T-cell (primary cell): Measurements from ENCODE around the gene FNDC10. TPM values are rescaled to one million over a fixed set of nuclear protein-coding genes. Genes with fewer than 3 reads are reported as not detected.

Experiments
- ATAC-seq, 4 experiments: fragments of 200-7000 bp in 3 of 4; fragments of 150-1000 bp in 1 of 4; cut with Tn5 transposase; replicated peaks in 1 of 4; 1 replicate in 3 of 4; 2 replicates in 1 of 4; pipeline ENCODE4 v1.10.0; 2021; ENCODE audit warnings: moderate library complexity in 3 of 4, mild to moderate bottlenecking in 2 of 4, moderate number of reproducible peaks in 1 of 4
- CTCF ChIA-PET, 2 donors: fragments of 300-600 bp; sonication (Branson Sonifier 250); formaldehyde crosslinking; loops; one replicate each; lab custom pipeline; 2022; ENCODE audit warnings: antibody characterized with exemption in 2 of 2; lab: Charles Lee
- POLR2A ChIA-PET, 2 donors: fragments of 300-600 bp; sonication (Branson Sonifier 250); formaldehyde crosslinking; loops; one replicate each; lab custom pipeline; 2022; ENCODE audit warnings: antibody characterized with exemption in 2 of 2; lab: Charles Lee
- DNase-seq, 35 experiments: peaks; one replicate each; pipeline versions ENCODE4 v3.0.0 to v3.0.0-alpha.2; 2013 to 2023
- H3K27ac ChIP-seq: one replicate; pipeline ENCODE4 v1.5.1; 2013; ENCODE audit warnings: low read length
- H3K27me3 ChIP-seq, 2 experiments: replicated peaks in 1 of 2; 1 replicate in 1 of 2; 2 replicates in 1 of 2; pipeline versions ENCODE4 v1.6.1 to v1.7.0; 2013; ENCODE audit warnings: low read length in 1 of 2, mixed read lengths in 1 of 2; ENCODE audit not compliant: control insufficient read depth in 2 of 2, insufficient read depth in 2 of 2; ENCODE audit errors: extremely low read depth in 1 of 2
- H3K36me3 ChIP-seq, 2 donors: 1 replicate in 1 of 2; 2 replicates in 1 of 2; pipeline versions ENCODE4 v1.6.1 to v1.7.0; 2013; ENCODE audit warnings: low read length in 1 of 2; ENCODE audit not compliant: control insufficient read depth in 2 of 2, insufficient read depth in 1 of 2; ENCODE audit errors: extremely low read depth in 1 of 2
- H3K4me1 ChIP-seq, 2 experiments: 1 replicate in 1 of 2; 2 replicates in 1 of 2; pipeline versions ENCODE4 v1.6.1 to v1.7.0; 2013; ENCODE audit warnings: low read length in 2 of 2, mixed read lengths in 1 of 2; ENCODE audit not compliant: insufficient read depth in 2 of 2, control insufficient read depth in 1 of 2; ENCODE audit errors: extremely low read depth in 1 of 2
- H3K4me3 ChIP-seq, 2 donors: 1 replicate in 1 of 2; 2 replicates in 1 of 2; pipeline versions ENCODE4 v1.5.1 to v1.7.0; 2013; ENCODE audit warnings: mild to moderate bottlenecking in 2 of 2, low read length in 1 of 2, moderate library complexity in 1 of 2; ENCODE audit not compliant: control insufficient read depth in 1 of 2; ENCODE audit errors: extremely low read depth in 1 of 2
- H3K9me3 ChIP-seq: 2 replicates; pipeline ENCODE4 v1.7.0; 2013
- H3K27ac Mint-ChIP-seq, 2 donors: one replicate each; pipeline ENCODE4 v1.8.0; 2020 to 2021; ENCODE audit warnings: mild to moderate bottlenecking in 2 of 2, mixed read lengths in 2 of 2
- H3K27me3 Mint-ChIP-seq, 2 donors: one replicate each; pipeline ENCODE4 v1.8.0; 2021 to 2022; ENCODE audit warnings: mixed read lengths in 2 of 2
- H3K36me3 Mint-ChIP-seq: one replicate; pipeline ENCODE4 v1.8.0; 2021; ENCODE audit warnings: mixed read lengths
- H3K4me1 Mint-ChIP-seq, 3 donors: one replicate each; pipeline ENCODE4 v1.8.0; 2020 to 2022; ENCODE audit warnings: mixed read lengths in 3 of 3, mild to moderate bottlenecking in 1 of 3
- H3K4me3 Mint-ChIP-seq, 3 donors: one replicate each; pipeline ENCODE4 v1.8.0; 2020 to 2022; ENCODE audit warnings: mild to moderate bottlenecking in 3 of 3, mixed read lengths in 3 of 3, moderate library complexity in 3 of 3
- H3K9me3 Mint-ChIP-seq, 3 donors: one replicate each; pipeline ENCODE4 v1.8.0; 2020 to 2022; ENCODE audit warnings: mixed read lengths in 3 of 3
- WGBS: methylation state at CpG from one replicate; pipeline ENCODE4 v1.1.5; 2013; ENCODE audit warnings: missing lambda C conversion rate; ENCODE audit not compliant: insufficient coverage; 5-methylcytosine and 5-hydroxymethylcytosine counted together
- total RNA-seq, 35 experiments: library from RNA in 6 of 35; stranded (reverse) in 6 of 35; fragments of 120-200 nt in 1 of 35; gene quantifications; one replicate each; pipeline versions ENCODE4 v1.2.1 to v1.2.4 and lab custom pipeline; 2013 to 2026

FNDC10 gene
- total RNA-seq, 5 donors from 2014 or later (not counting 1 experiment from before 2014, with no cell fraction given): 2.1 to 6.3 (median 5.9) TPM

DNA sequence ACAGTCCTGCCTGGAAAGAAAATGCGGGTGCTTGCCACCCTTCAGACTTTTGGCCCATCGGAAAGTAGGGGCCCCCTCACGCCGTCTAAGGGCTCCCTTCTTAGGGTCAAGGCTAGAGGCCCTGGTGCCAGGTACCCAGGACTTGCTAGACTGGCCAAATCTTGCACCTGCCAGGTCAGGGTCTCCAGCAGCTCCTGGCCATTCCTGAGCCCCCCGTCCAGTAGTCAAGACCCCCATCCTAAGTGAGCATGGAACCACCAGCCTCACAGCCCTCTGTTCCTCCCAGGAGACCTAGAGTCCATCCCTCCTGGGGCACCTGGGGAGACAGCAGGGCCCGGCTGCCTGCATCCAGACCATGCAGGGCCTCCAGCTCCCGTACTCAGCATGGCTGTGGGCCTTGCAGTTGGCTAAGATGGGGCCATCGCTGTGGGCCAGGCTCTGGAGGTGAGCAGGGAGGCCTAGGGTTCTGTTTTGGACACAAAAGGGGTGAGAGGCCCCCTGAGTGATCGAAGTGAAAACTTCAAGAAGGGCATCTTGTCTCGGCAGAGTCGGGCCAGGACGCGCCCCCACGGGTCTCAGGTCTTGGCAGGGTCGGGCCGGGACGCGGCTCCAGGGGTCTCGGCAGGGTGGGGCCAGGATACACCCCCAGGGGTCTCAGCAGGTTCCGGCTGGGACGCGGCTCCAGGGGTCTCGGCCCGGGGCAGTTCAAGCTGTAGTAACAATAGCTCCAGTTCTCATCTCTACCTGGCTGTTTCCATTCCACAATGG is 5.9 kb downstream of the FNDC10 start:
- peaks cover 0 to 5% of the 10 kb centered on the region in 2 donors for H3K27me3 Mint-ChIP-seq
- H3K4me1 ChIP-seq: peaks cover 0 to 11% of the 10 kb centered on the region in 2 experiments
- H3K27ac ChIP-seq: no peak overlapping the region
- CTCF ChIA-PET: interaction anchor here in 1 of 2 donors (0.7 kb wide), 1 partner anchor 188 kb away, joined by 3 read pairs; no protein-coding TSS in a partner anchor
- H3K27me3 ChIP-seq: peaks cover 0 to 26% of the 10 kb centered on the region in 2 experiments
- no peaks in the 10 kb centered on the region for H3K9me3 ChIP-seq
- no peaks in the 10 kb centered on the region for H3K36me3 Mint-ChIP-seq
- 85% methylated on average over 22 of the region's 24 CpGs for WGBS
- no peaks in the 10 kb centered on the region for H3K9me3 Mint-ChIP-seq
- H3K4me1 Mint-ChIP-seq: peaks cover 5 to 9% (median 8%) of the 10 kb centered on the region in 3 donors
- H3K36me3 ChIP-seq: no peaks in the 10 kb centered on the region
- no peak for ATAC-seq
- H3K4me3 ChIP-seq: no peak overlapping the region
- POLR2A ChIA-PET: no interaction called here
- H3K4me3 Mint-ChIP-seq: no peak overlapping the region
- DNase-seq: no peak
- H3K27ac Mint-ChIP-seq: no peak overlapping the region

DNA sequence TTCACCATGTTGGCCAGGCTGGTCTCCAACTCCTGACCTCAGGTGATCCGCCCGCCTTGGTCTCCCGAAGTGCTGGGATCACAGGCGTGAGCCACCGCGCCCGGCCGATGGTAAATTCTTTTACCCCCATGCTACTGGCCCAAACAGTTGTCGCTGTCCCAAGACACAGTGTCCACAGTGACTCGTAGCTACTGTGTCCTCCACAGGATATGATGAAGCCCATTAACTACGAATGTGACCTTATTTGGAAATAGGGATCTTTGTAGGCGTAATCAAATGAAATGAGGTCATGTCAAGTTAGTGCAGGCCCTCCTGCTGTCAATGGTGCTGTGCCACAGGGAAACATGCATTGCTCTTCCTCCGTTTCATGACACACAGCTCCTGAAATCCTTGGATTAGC is 8.5 kb downstream of the FNDC10 start:
- DNase-seq (no peak), ATAC-seq (no peak)
- H3K4me1 Mint-ChIP-seq: no peaks in the 10 kb centered on the region
- 94% methylated on average over 11 of the region's 13 CpGs for WGBS
- H3K36me3 Mint-ChIP-seq: no peaks in the 10 kb centered on the region
- Histone ChIP-seq H3K27me3 (peaks cover 0 to 26% of the 10 kb centered on the region in 2 experiments), H3K36me3 (no peaks in the 10 kb centered on the region), H3K4me3 (no peak overlapping the region), H3K27ac (no peak overlapping the region), H3K4me1 (no peaks in the 10 kb centered on the region), H3K9me3 (no peaks in the 10 kb centered on the region)
- no peaks in the 10 kb centered on the region for H3K9me3 Mint-ChIP-seq
- ChIA-PET CTCF (no interaction called here), POLR2A (no interaction called here)
- H3K27ac Mint-ChIP-seq: no peak overlapping the region
- no peak overlapping the region for H3K4me3 Mint-ChIP-seq
- peaks cover 0 to 4% of the 10 kb centered on the region in 2 donors for H3K27me3 Mint-ChIP-seq

DNA sequence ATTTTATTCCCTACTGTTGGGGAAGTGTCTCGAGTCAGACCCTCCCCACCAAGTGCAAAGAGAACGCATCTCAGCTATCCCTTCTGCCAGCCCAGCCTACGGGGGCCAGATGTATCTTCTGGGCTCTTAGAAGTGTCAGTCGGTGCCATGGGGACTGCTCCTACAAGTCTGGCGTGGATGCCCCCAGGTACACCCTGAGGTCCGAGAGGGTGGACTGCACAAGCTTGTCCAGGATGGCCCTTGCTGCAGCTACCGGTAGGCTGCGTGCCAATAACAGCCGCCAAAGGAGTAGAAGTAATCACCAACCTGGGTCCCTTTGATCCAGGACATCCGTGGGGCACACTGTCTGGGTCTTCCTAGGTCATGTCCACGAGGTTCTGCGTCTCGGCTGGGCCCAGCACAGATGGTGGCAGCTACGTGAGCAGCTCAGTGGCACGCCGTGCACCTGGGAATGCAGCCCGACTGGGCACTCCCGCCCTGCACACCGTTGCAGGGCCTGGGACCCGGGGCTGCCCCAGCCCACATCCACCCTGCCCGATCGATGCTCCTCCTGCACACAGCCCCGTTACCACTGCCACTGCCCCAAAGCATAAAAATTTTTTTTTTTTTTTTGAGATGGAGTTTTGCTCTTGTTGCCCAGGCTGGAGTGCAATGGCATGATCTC is 16.5 kb downstream of the FNDC10 start:
- H3K4me3 Mint-ChIP-seq: no peak overlapping the region
- ATAC-seq (no peak), DNase-seq (no peak)
- ChIA-PET POLR2A (no interaction called here), CTCF (no interaction called here)
- no peak overlapping the region for H3K27ac ChIP-seq
- H3K4me1 ChIP-seq: peaks cover 0 to 4% of the 10 kb centered on the region in 2 experiments
- H3K36me3 Mint-ChIP-seq: no peaks in the 10 kb centered on the region
- H3K27me3 ChIP-seq: peaks cover 0 to 49% of the 10 kb centered on the region in 2 experiments
- no peaks in the 10 kb centered on the region for H3K36me3 ChIP-seq
- H3K9me3 ChIP-seq: no peaks in the 10 kb centered on the region
- H3K4me3 ChIP-seq: no peak overlapping the region
- WGBS: 88% methylated on average over 18 of the region's 23 CpGs
- H3K27ac Mint-ChIP-seq: no peak overlapping the region
- H3K9me3 Mint-ChIP-seq: no peaks in the 10 kb centered on the region
- H3K27me3 Mint-ChIP-seq: peaks cover 10 to 13% of the 10 kb centered on the region in 2 donors
- H3K4me1 Mint-ChIP-seq: no peaks in the 10 kb centered on the region

DNA sequence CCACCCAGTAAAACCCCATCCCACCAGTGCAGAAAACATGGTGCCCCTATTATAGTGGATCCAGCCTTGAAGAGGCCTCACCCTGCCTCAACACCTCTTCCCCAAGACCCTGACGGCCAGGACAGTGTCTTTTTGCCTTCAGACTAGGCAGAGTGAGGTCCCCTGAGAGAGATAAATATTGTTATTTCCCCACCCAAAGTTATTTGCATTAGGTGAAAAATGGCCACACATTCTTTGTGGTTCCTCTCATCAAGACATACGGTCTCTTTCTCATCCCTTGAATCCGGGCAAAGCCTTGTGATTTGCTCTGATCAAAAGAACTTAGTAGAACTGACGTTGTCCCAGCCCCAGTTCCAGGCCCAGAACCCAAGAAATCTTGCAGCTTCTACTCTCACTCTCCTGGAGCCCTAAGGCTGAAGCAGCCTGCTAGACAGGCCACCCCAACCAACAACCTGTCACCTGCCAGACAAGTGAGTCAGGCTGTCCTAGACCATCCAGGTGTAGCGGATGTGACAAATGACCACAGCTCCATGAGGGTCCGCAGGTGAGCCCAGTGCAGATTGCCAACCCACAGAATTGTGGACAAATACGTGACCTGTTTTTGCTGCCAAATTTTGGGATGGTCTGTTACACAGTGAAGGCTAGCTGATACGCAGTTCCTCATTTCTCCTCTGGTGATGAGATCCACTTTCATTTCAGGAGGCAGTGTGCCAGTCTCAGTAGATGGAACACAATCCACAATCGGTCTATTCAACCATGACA is 17.2 kb downstream of the FNDC10 start:
- H3K27me3 ChIP-seq: peaks cover 0 to 51% of the 10 kb centered on the region in 2 experiments
- Mint-ChIP-seq H3K27ac (no peak overlapping the region), H3K36me3 (no peaks in the 10 kb centered on the region), H3K9me3 (no peaks in the 10 kb centered on the region), H3K27me3 (peaks cover 10 to 12% of the 10 kb centered on the region in 2 donors), H3K4me3 (no peak overlapping the region), H3K4me1 (no peaks in the 10 kb centered on the region)
- no peaks in the 10 kb centered on the region for H3K36me3 ChIP-seq
- DNase-seq (no peak), ATAC-seq (no peak)
- WGBS: 78% methylated on average over 7 of the region's 9 CpGs
- CTCF ChIA-PET: no interaction called here
- POLR2A ChIA-PET: interaction anchor here in 1 of 2 donors (0.6 kb wide), 1 partner anchor 15 kb away, joined by 5 read pairs; no protein-coding TSS in a partner anchor
- no peak overlapping the region for H3K4me3 ChIP-seq
- H3K9me3 ChIP-seq: no peaks in the 10 kb centered on the region
- H3K4me1 ChIP-seq: peaks cover 0 to 4% of the 10 kb centered on the region in 2 experiments
- H3K27ac ChIP-seq: no peak overlapping the region

DNA sequence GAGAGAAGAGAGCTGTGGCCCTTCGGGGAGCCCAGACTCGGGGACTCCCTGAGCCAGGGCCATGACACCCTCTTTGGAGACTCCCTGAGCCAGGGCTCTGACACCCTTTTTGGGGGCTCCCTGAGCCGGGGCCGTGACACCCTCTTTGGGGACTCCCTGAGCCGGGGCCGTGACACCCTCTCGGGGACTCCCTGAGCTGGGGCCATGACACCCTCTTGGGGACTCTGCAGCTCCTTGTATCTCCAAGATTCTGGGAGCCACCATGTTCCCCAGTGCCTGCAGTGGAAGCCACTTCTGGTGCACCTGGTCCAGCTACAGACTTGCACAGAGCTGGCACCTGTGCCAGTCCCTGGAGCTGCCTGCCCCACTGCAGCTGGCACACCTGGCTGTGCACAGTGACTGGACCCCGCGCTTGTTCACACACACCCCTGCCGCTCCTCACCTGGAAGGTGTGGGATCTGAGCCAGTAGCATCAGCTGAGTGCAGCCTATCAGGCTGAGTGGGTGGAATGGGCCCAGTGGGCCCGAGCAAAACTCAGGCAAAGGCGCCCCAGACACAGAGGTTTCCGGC is 21.5 kb downstream of the FNDC10 start:
- Mint-ChIP-seq H3K4me1 (peaks cover 10 to 16% (median 12%) of the 10 kb centered on the region in 3 donors), H3K4me3 (no peak overlapping the region), H3K36me3 (no peaks in the 10 kb centered on the region), H3K9me3 (no peaks in the 10 kb centered on the region), H3K27me3 (peaks cover 7 to 10% of the 10 kb centered on the region in 2 donors), H3K27ac (no peak overlapping the region)
- Histone ChIP-seq H3K36me3 (no peaks in the 10 kb centered on the region), H3K4me3 (no peak overlapping the region), H3K27me3 (peaks cover 0 to 28% of the 10 kb centered on the region in 2 experiments), H3K4me1 (peaks cover 6 to 11% of the 10 kb centered on the region in 2 experiments), H3K9me3 (no peaks in the 10 kb centered on the region), H3K27ac (no peak overlapping the region)
- WGBS: 89% methylated on average over 11 of the region's 13 CpGs
- ChIA-PET CTCF (no interaction called here), POLR2A (interaction anchor here in 1 of 2 donors (0.5 to 1.2 kb wide), 2 partner anchors 36 to 53 kb away, joined by 3 read pairs; no protein-coding TSS in a partner anchor)
- ATAC-seq: no peak
- no peak for DNase-seq
